ENCODE data around the gene FHOD1. TPM values are rescaled to one million over a fixed set of nuclear protein-coding genes. Genes with fewer than 3 reads are reported as not detected.
A peak's percentile ranks its signal among the peaks of the same experiment; 100 is the strongest.

The FHOD1 gene
- total and polyA plus RNA-seq, 9 of the 15 experiments (the other 6 are each of a cell fraction or from before 2014, with no cell fraction given): 18.7 to 126 (median 32.3) TPM

DNA sequence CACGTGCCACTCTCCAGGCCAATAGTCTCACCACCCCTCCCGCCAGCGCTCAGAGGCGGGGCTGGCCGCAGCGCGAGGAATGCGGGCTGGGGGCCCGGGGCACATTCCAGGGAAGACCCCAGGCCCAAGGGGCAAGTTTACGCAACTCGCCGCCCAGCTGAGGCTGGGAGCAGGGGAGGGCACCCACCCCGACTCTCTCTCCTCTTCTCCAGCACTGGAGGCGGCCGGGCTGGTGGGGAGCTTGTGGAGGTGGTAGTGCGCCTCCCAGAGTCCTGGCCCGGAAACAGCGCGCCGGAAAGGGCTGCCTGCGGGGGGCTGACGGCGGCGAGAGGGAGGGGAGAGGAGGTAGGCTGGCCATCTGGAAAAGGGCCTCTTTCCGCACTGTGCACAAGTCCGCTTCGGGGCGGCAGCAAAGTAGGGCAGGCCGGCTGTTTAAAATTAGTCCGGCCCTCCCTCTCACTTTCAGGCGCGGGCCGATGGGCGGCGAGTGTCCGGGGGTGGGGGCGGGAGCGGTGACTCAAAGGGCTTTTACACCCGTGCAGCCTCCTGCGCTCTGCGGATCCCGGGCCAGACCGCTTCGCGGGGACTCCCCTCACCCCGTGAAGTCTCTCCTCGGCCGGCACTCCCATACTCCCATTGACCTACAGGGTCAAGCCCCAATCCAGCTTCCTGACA is 1.1 kb downstream of the FHOD1 start (continued):
- TF ChIP-seq, protein P1, sequence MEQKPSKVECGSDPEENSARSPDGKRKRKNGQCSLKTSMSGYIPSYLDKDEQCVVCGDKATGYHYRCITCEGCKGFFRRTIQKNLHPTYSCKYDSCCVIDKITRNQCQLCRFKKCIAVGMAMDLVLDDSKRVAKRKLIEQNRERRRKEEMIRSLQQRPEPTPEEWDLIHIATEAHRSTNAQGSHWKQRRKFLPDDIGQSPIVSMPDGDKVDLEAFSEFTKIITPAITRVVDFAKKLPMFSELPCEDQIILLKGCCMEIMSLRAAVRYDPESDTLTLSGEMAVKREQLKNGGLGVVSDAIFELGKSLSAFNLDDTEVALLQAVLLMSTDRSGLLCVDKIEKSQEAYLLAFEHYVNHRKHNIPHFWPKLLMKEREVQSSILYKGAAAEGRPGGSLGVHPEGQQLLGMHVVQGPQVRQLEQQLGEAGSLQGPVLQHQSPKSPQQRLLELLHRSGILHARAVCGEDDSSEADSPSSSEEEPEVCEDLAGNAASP (IDR thresholded peaks at IDR 0.05): no peak
- TF ChIP-seq HCFC1 (IDR thresholded peaks at IDR 0.05; ENCODE audit: low read depth, low read length): no peak; the same call in 1 of the 2 replicates
- TF ChIP-seq CEBPB (tag; IDR thresholded peaks at IDR 0.05): peak; percentile 79
- TF ChIP-seq BRD9 (IDR thresholded peaks at IDR 0.05; ENCODE audit: low read depth, partially characterized antibody): peak; percentile 49
- TF ChIP-seq, protein P2, sequence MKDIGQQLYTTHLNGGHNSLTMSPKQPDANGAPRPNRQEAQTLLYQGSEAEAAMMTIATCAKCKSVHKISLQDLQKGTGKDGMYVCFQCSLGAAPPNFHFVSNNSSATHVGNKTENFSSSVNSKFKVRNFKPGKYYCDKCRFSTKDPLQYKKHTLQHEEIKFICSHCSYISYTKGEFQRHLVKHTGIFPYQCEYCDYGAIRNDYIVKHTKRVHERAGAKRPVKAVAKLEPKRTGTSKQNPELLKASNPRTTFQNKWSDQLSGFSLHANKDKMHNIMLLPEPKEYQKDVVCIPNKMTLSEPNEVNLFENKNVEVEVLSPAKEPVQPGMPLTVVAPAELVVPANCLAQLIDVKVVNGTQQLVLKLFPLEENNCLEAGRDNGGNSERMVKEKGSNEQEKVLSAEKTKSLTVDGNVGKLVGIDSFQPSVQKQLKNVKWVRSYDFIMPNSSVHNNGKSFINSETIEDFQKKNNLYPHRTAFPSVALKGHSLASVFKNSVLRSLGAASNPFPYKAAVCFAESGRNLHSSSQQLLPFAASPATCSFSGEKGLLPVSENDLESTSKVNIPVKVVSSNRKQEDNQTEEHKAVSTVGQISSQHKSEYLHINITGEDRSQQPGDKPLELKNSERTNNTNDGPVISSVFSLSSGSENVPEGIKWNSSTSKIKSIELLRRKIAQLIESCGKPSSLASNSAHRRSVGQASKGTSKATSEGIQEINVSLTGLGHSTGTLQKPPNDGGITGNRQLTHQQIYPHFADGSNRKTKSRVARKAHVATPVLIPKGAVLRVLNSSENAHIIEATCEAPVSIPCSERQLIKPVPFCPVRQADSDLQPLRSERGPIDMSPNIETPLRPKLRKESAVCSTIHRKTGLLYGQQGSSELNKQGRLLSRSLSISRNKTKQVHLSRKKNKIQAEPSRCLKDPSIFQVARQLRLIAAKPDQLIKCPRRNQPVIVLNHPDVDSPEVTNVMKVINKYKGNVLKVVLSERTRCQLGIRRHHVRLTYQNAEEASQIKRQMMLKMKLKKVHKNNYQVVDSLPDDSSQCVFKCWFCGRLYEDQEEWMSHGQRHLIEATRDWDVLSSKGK (CRISPR knock-in tag; IDR thresholded peaks at IDR 0.05): no peak
- TF ChIP-seq, protein P3, sequence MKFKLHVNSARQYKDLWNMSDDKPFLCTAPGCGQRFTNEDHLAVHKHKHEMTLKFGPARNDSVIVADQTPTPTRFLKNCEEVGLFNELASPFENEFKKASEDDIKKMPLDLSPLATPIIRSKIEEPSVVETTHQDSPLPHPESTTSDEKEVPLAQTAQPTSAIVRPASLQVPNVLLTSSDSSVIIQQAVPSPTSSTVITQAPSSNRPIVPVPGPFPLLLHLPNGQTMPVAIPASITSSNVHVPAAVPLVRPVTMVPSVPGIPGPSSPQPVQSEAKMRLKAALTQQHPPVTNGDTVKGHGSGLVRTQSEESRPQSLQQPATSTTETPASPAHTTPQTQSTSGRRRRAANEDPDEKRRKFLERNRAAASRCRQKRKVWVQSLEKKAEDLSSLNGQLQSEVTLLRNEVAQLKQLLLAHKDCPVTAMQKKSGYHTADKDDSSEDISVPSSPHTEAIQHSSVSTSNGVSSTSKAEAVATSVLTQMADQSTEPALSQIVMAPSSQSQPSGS (CRISPR knock-in tag; IDR thresholded peaks at IDR 0.05): no peak
- peak; percentile 58; the same call in 1 of the 2 replicates for TF ChIP-seq MYC (IDR thresholded peaks at IDR 0.05; ENCODE audit: low read depth, low read length)
- no peak for TF ChIP-seq MYC (CRISPR knock-in tag; IDR thresholded peaks at IDR 0.05; ENCODE audit: borderline replicate concordance, low read depth)
- TF ChIP-seq KLF16 (IDR thresholded peaks at IDR 0.05): peak; percentile 28; the same call in 1 of the 2 replicates
- 0 out of 4 replicates have a peak, but pooled peaks of 1 of the 2 experiments have one; percentile 55 for TF ChIP-seq SRF (CRISPR knock-in tag; IDR thresholded peaks at IDR 0.05)
- TF ChIP-seq ZNF445 (CRISPR knock-in tag; IDR thresholded peaks at IDR 0.05; ENCODE audit: low read depth): no peak
- TF ChIP-seq ZBTB17 (CRISPR knock-in tag; IDR thresholded peaks at IDR 0.05): 0 out of 2 replicates have a peak, but pooled peaks have one; percentile 27
- TF ChIP-seq TCF7L2 (IDR thresholded peaks at IDR 0.05; ENCODE audit: low read depth, low read length): no peak
- no peak for TF ChIP-seq KLF1 (tag; IDR thresholded peaks at IDR 0.05)
- TF ChIP-seq HNRNPLL (IDR thresholded peaks at IDR 0.05; ENCODE audit: low read depth, low read length, poor library complexity, severe bottlenecking): peak; percentile 82
- TF ChIP-seq TEAD4 (IDR thresholded peaks at IDR 0.05; ENCODE audit: low read length): peak; percentile 28; the same call in 1 of the 2 replicates
- TF ChIP-seq TEAD4 (CRISPR knock-in tag; IDR thresholded peaks at IDR 0.05; ENCODE audit: borderline replicate concordance): peak; percentile 91
- TF ChIP-seq, protein P4, sequence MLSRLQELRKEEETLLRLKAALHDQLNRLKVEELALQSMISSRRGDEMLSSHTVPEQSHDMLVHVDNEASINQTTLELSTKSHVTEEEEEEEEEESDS (CRISPR knock-in tag; IDR thresholded peaks at IDR 0.05): no peak
- TF ChIP-seq NONO (IDR thresholded peaks at IDR 0.05; ENCODE audit: low read depth in 2 of 2, low read length in 1 of 2): no peak
- peak; percentile 26; the same call in 1 of the 2 replicates for TF ChIP-seq NBN (IDR thresholded peaks at IDR 0.05; ENCODE audit: low read depth)
- TF ChIP-seq ZNF232 (CRISPR knock-in tag; IDR thresholded peaks at IDR 0.05): no peak
- TF ChIP-seq YBX1 (IDR thresholded peaks at IDR 0.05): no peak
- TF ChIP-seq NFE2L1 (tag; IDR thresholded peaks at IDR 0.05; ENCODE audit: borderline replicate concordance, low read depth): no peak

Measured in K562 (cell line).